Measurements from ENCODE around the gene PBX1. TPM values are rescaled to one million over a fixed set of nuclear protein-coding genes. Genes with fewer than 3 reads are reported as not detected.

Gene PBX1
- total and polyA plus RNA-seq, 2 of the 4 experiments (the other 2 are of a cell fraction): 13.9 to 17.9 TPM

GRCh38 chr1:164670026-164670425, 111.0 kb downstream of the PBX1 start:
- Histone ChIP-seq H3K9me3 (ENCODE audit: control insufficient read depth, insufficient read depth, low read length) (no peaks in the 10 kb centered on the region), H2AK9ac (replicated peaks; ENCODE audit: low read depth, low read length, poor library complexity) (no peak overlapping the region), H3K14ac (replicated peaks; ENCODE audit: low read depth, low read length) (no peak overlapping the region), H2AFZ (replicated peaks; ENCODE audit: low read length, poor library complexity) (no peak overlapping the region), H3K27me3 (ENCODE audit: control insufficient read depth, insufficient read depth, low read length) (no peaks in the 10 kb centered on the region), H3K79me1 (ENCODE audit: low read depth in 1 of 2, low read length in 2 of 2) (peaks cover 5 to 7% of the 10 kb centered on the region in 2 experiments; a peak in 3 of 4 replicates), H3K27ac (ENCODE audit: insufficient read depth, low read length) (no peak overlapping the region), H3K36me3 (ENCODE audit: control insufficient read depth, insufficient read depth, low read length) (no peaks in the 10 kb centered on the region; the same call in 1 of the 2 replicates), H3K56ac (ENCODE audit: extremely low read depth, insufficient read depth, low read length) (no peak overlapping the region), H2BK5ac (ENCODE audit: low read depth, low read length, poor library complexity, severe bottlenecking) (no peak overlapping the region), H3K4me2 (ENCODE audit: low read depth, low read length) (no peak overlapping the region), H2BK15ac (ENCODE audit: low read depth, low read length) (no peak overlapping the region), H3K4ac (ENCODE audit: low read depth, low read length) (no peak overlapping the region), H2BK120ac (ENCODE audit: low read depth, low read length) (no peak overlapping the region), H2AK5ac (ENCODE audit: low read depth, low read length) (no peak overlapping the region), H3K18ac (ENCODE audit: low read depth, low read length) (no peak overlapping the region), H2BK20ac (ENCODE audit: low read depth, low read length) (no peak overlapping the region), H3K23ac (ENCODE audit: low read depth, low read length) (no peak overlapping the region), H3K4me1 (ENCODE audit: control insufficient read depth, insufficient read depth, low read length) (peaks cover 13% of the 10 kb centered on the region), H4K5ac (ENCODE audit: low read depth, low read length) (no peak overlapping the region), H3K4me3 (ENCODE audit: insufficient read depth, low read depth, low read length) (no peak overlapping the region), H4K8ac (ENCODE audit: low read depth in 2 of 2, low read length in 2 of 2) (no peak overlapping the region), H4K20me1 (ENCODE audit: insufficient read depth, low read length) (no peaks in the 10 kb centered on the region), H4K91ac (ENCODE audit: insufficient read depth, low read depth, low read length) (no peak overlapping the region), H3K9ac (ENCODE audit: low read depth, low read length) (no peak overlapping the region), H3K9me1 (ENCODE audit: insufficient read depth, low read length) (peaks cover 3% of the 10 kb centered on the region; the same call in 1 of the 2 replicates)
- POLR2A ChIA-PET (ENCODE audit: unreplicated experiment): no interaction called here
- dilution Hi-C loops (cut with HindIII; ENCODE audit: low sequenced_read_pairs, unreplicated experiment) (no loop called here), intact Hi-C loops (cut with micrococcal nuclease) (no loop called here), in situ Hi-C loops (cut with MboI; ENCODE audit: low sequenced_read_pairs) (no loop called here)
- CTCF ChIA-PET: interaction anchor here (1.1 kb wide), 1 partner anchor 82 kb away, joined by 3 read pairs; no protein-coding TSS in a partner anchor
- BruUV-seq (replicated peaks): no TSS peak
- WGBS, 2 experiments (ENCODE audit: extremely low coverage in 2 of 2, insufficient read length in 1 of 2): no CpG with 5 or more reads among the region's 1 CpG
- TF ChIP-seq POLR2A (IDR thresholded peaks at IDR 0.05; ENCODE audit: low read depth, low read length): no peak
- TF ChIP-seq CEBPB (IDR thresholded peaks at IDR 0.05; ENCODE audit: low read depth, low read length): no peak
- no peak for TF ChIP-seq BHLHE40 (IDR thresholded peaks at IDR 0.05; ENCODE audit: low read depth, low read length)
- ATAC-seq (ENCODE audit: low read depth) (no peak), DNase-seq (no peak)
